Keratinocyte (primary cell): ENCODE data around the gene WNT7B. TPM values are rescaled to one million over a fixed set of nuclear protein-coding genes. Genes with fewer than 3 reads are reported as not detected.

Experiments
- DNase-seq: peaks from one replicate; pipeline ENCODE4 v3.0.0-alpha.2; 2011; ENCODE audit warnings: low read depth, missing footprints, low spot score
- FAIRE-seq: peaks from 2 replicates; lab custom pipeline; 2011; peaks lifted over from hg19 to GRCh38; lab: Jason Lieb, UNC
- H2AFZ ChIP-seq: 2 replicates; pipeline ENCODE4 v1.6.0; 2012; ENCODE audit warnings: low read length, control low read depth, inconsistent platforms; ENCODE audit not compliant: control insufficient read depth
- H3K27ac ChIP-seq: 2 replicates; pipeline ENCODE4 v1.5.1; 2011; ENCODE audit warnings: low read length; ENCODE audit not compliant: control insufficient read depth, insufficient read depth
- H3K27me3 ChIP-seq: 3 replicates; pipeline ENCODE4 v1.6.0; 2011; ENCODE audit warnings: low read length; ENCODE audit not compliant: control insufficient read depth, insufficient read depth; ENCODE audit errors: extremely low read depth
- H3K36me3 ChIP-seq, 2 experiments: 2 replicates in 1 of 2; 3 replicates in 1 of 2; pipeline ENCODE4 v1.5.1; 2011; ENCODE audit warnings: low read length in 2 of 2, mild to moderate bottlenecking in 1 of 2; ENCODE audit not compliant: control insufficient read depth in 2 of 2, insufficient read depth in 2 of 2; ENCODE audit errors: extremely low read depth in 1 of 2
- H3K4me1 ChIP-seq: 3 replicates; pipeline ENCODE4 v1.5.1; 2011; ENCODE audit warnings: low read length; ENCODE audit not compliant: control insufficient read depth, insufficient read depth; ENCODE audit errors: extremely low read depth
- H3K4me2 ChIP-seq: 3 replicates; pipeline ENCODE4 v1.6.0; 2011; ENCODE audit warnings: low read depth, low read length; ENCODE audit not compliant: control insufficient read depth, insufficient read depth; ENCODE audit errors: extremely low read depth
- H3K4me3 ChIP-seq, 3 experiments: fragments of 200-600 bp in 1 of 3; sonication (generic) in 1 of 3; 2 replicates in 2 of 3; 3 replicates in 1 of 3; pipeline ENCODE4 v1.5.1; 2011 to 2016; ENCODE audit warnings: low read length in 3 of 3, mild to moderate bottlenecking in 3 of 3, control low read depth in 2 of 3, inconsistent platforms in 1 of 3, low read depth in 1 of 3, mixed read lengths in 1 of 3, mixed run types in 1 of 3, moderate library complexity in 1 of 3; ENCODE audit not compliant: control insufficient read depth in 2 of 3, insufficient read depth in 2 of 3; ENCODE audit errors: extremely low read depth in 1 of 3
- H3K79me2 ChIP-seq: 2 replicates; pipeline ENCODE4 v1.6.0; 2012; ENCODE audit warnings: low read length; ENCODE audit not compliant: control insufficient read depth, insufficient read depth
- H3K9ac ChIP-seq: 3 replicates; pipeline ENCODE4 v1.6.0; 2011; ENCODE audit warnings: low read length; ENCODE audit not compliant: control insufficient read depth, insufficient read depth; ENCODE audit errors: extremely low read depth
- H3K9me1 ChIP-seq: 3 replicates; pipeline ENCODE4 v1.6.0; 2011; ENCODE audit warnings: low read length; ENCODE audit not compliant: control insufficient read depth, insufficient read depth; ENCODE audit errors: extremely low read depth
- H3K9me3 ChIP-seq: 2 replicates; pipeline ENCODE4 v1.5.1; 2012; ENCODE audit warnings: low read depth, low read length; ENCODE audit not compliant: control insufficient read depth
- H4K20me1 ChIP-seq: 3 replicates; pipeline ENCODE4 v1.6.0; 2011; ENCODE audit warnings: low read length; ENCODE audit not compliant: control insufficient read depth, insufficient read depth; ENCODE audit errors: extremely low read depth
- CTCF ChIP-seq, 3 experiments: IDR thresholded peaks in 1 of 3; conservative IDR thresholded peaks in 1 of 3; optimal IDR thresholded peaks in 1 of 3; 2 replicates in 2 of 3; 3 replicates in 1 of 3; pipeline versions ENCODE3 to v1.5.1; 2011; ENCODE audit warnings: low read length in 3 of 3, mild to moderate bottlenecking in 3 of 3, moderate library complexity in 2 of 3, control low read depth in 1 of 3, inconsistent platforms in 1 of 3; ENCODE audit not compliant: insufficient read depth in 2 of 3; ENCODE audit errors: extremely low read depth in 1 of 3
- EZH2 ChIP-seq: IDR thresholded peaks from one replicate; pipeline ENCODE4 v1.6.1; 2012; ENCODE audit warnings: inconsistent platforms, mild to moderate bottlenecking, low read length, moderate library complexity
- dilution Hi-C: fragments of 300-500 bp; cut with MboI; formaldehyde crosslinking; loops from one replicate; pipeline ENCODE4 v1.7.0; 2020; ENCODE audit warnings: low sequenced_read_pairs; ENCODE audit not compliant: extremely low pct_ligation_motif_present
- polyA plus RNA-seq, 5 experiments: library from polyadenylated mRNA; depleted of rRNA in 3 of 5; stranded (reverse) in 3 of 5; stranded (forward) in 1 of 5; unstranded in 1 of 5; fragments of >200 nt; gene quantifications; 1 replicate in 1 of 5; 2 replicates in 3 of 5; 3 replicates in 1 of 5; pipeline versions ENCODE4 v1.2.1 to v1.2.3, GENCODE V29; 2011 to 2012; ENCODE audit warnings: missing spikeins in 2 of 5, low read depth in 1 of 5, low replicate concordance in 1 of 5

WNT7B gene
- polyA plus RNA-seq, 1 donor (not counting 4 experiments of a cell fraction or from before 2014, with no cell fraction given) = 1.7 TPM

GRCh38 chr22:45896153-45896951, 80.6 kb downstream of the WNT7B start:
- dilution Hi-C loops = no loop called here
- Histone ChIP-seq H3K4me3 (no peak overlapping the region), H3K36me3 (no peaks in the 10 kb centered on the region)

GRCh38 chr22:45895436-45896152, 81.4 kb downstream of the WNT7B start:
- Histone ChIP-seq H3K27me3 (peaks cover 10% of the 10 kb centered on the region), H3K36me3 (no peaks in the 10 kb centered on the region), H3K4me2 (no peak overlapping the region), H3K4me1 (peaks cover 10% of the 10 kb centered on the region), H3K79me2 (no peaks in the 10 kb centered on the region), H2AFZ (no peak overlapping the region), H3K9me3 (no peaks in the 10 kb centered on the region), H3K27ac (no peak overlapping the region), H3K9ac (no peak overlapping the region), H3K9me1 (no peaks in the 10 kb centered on the region), H3K4me3 (no peak overlapping the region), H4K20me1 (no peaks in the 10 kb centered on the region)
- dilution Hi-C loops = no loop called here
- TF ChIP-seq EZH2 (no peak), CTCF (optimal IDR thresholded peaks at IDR 0.05 in 1 of 3, IDR thresholded peaks at IDR 0.05 in 1 of 3, conservative IDR thresholded peaks at IDR 0.05 in 1 of 3; ENCODE audit: extremely low read depth in 1 of 3, insufficient read depth in 2 of 3, low read length in 3 of 3) (no peak)
- FAIRE-seq (no peak), DNase-seq (no peak)

More at GRCh38 chr22:45896153-45896951, 80.6 kb downstream of the WNT7B start:
- Histone ChIP-seq H2AFZ (peak overlapping the region; percentile 76), H3K4me1 (peaks cover 10% of the 10 kb centered on the region), H3K9me3 (no peaks in the 10 kb centered on the region), H4K20me1 (no peaks in the 10 kb centered on the region), H3K27ac (no peak overlapping the region), H3K4me2 (peak overlapping the region; percentile 53), H3K9ac (peak overlapping the region; percentile 24), H3K79me2 (no peaks in the 10 kb centered on the region), H3K9me1 (no peaks in the 10 kb centered on the region), H3K27me3 (peaks cover 7% of the 10 kb centered on the region)
- DNase-seq (no peak), FAIRE-seq (peak; percentile 81)
- TF ChIP-seq CTCF (optimal IDR thresholded peaks at IDR 0.05 in 1 of 3, IDR thresholded peaks at IDR 0.05 in 1 of 3, conservative IDR thresholded peaks at IDR 0.05 in 1 of 3; ENCODE audit: extremely low read depth in 1 of 3, insufficient read depth in 2 of 3, low read length in 3 of 3) = no peak
- TF ChIP-seq EZH2 = no peak
